WTC11 (cell line): ENCODE data around the gene ABI2.

Source experiments
- ATF2 ChIP-seq: sonication (generic); formaldehyde crosslinking; IDR thresholded peaks from 2 replicates; pipeline ENCODE4 v1.8.1; 2022; ENCODE audit warnings: low read depth, missing genetic modification reagents, borderline replicate concordance
- CTCF ChIP-seq: fragments of 200-600 bp; IDR thresholded peaks from 2 replicates; pipeline ENCODE4 v1.8.0; 2022; ENCODE audit warnings: antibody characterized with exemption
- ETV6 ChIP-seq: sonication (generic); formaldehyde crosslinking; IDR thresholded peaks from 2 replicates; pipeline ENCODE4 v1.8.1; 2022; ENCODE audit warnings: mild to moderate bottlenecking, missing genetic modification reagents
- GABPB1 ChIP-seq: sonication (generic); formaldehyde crosslinking; IDR thresholded peaks from 2 replicates; pipeline ENCODE4 v1.8.1; 2023; ENCODE audit warnings: mild to moderate bottlenecking, missing genetic modification reagents
- NFATC4 ChIP-seq: fragments of 250-450 bp; sonication (Bioruptor Pico); IDR thresholded peaks from 2 replicates; pipeline ENCODE4 v1.9.0; 2021; ENCODE audit warnings: mild to moderate bottlenecking
- NFE2L1 ChIP-seq: sonication (generic); formaldehyde crosslinking; IDR thresholded peaks from 2 replicates; pipeline ENCODE4 v1.8.1; 2023; ENCODE audit warnings: missing genetic modification reagents
- PRRX2 ChIP-seq: fragments of 250-450 bp; sonication (Bioruptor Pico); IDR thresholded peaks from 2 replicates; pipeline ENCODE4 v1.8.0; 2021; ENCODE audit warnings: mild to moderate bottlenecking
- TCF7 ChIP-seq: sonication (generic); formaldehyde crosslinking; IDR thresholded peaks from 2 replicates; pipeline ENCODE4 v1.8.0; 2022; ENCODE audit warnings: mild to moderate bottlenecking, low read depth, missing genetic modification reagents, moderate library complexity
- USF2 ChIP-seq: sonication (generic); formaldehyde crosslinking; IDR thresholded peaks from 2 replicates; pipeline ENCODE4 v1.8.1; 2023; ENCODE audit warnings: mild to moderate bottlenecking, missing genetic modification reagents, moderate library complexity

- TF ChIP-seq NFE2L1 (CRISPR knock-in tag) (no peak), NFATC4 (CRISPR knock-in tag) (no peak), CTCF (no peak), TCF7 (CRISPR knock-in tag) (no peak), ETV6 (CRISPR knock-in tag) (no peak), USF2 (CRISPR knock-in tag) (no peak), ATF2 (CRISPR knock-in tag) (no peak), GABPB1 (CRISPR knock-in tag) (no peak), PRRX2 (no peak)
These were observed 26.8 kb downstream of the ABI2 start for GRCh38 chr2:203354966-203355365.
